K562 (cell line): ENCODE measurements around the gene TMEM217. TPM values are rescaled to one million over a fixed set of nuclear protein-coding genes. Genes with fewer than 3 reads are reported as not detected.

Experiments used
- ARID3A ChIP-seq: IDR thresholded peaks from 2 replicates; pipeline ENCODE4 v1.6.1; 2012; ENCODE audit warnings: low read depth, low read length, improper control_type of control experiment, borderline replicate concordance
- BCOR ChIP-seq: fragments of 450-650 bp; IDR thresholded peaks from 2 replicates; pipeline ENCODE4 v1.6.1; 2016
- EHMT2 ChIP-seq: fragments of 450-650 bp; IDR thresholded peaks from 2 replicates; pipeline ENCODE4 v1.6.1; 2018; ENCODE audit warnings: antibody characterized with exemption
- FIP1L1 ChIP-seq: fragments of 200-400 bp; formaldehyde crosslinking; IDR thresholded peaks from 2 replicates; pipeline ENCODE4 v1.6.1; 2018; ENCODE audit warnings: mild to moderate bottlenecking, low read depth, low read length; ENCODE audit not compliant: poor library complexity, severe bottlenecking
- HBP1 ChIP-seq: fragments of 450-650 bp; formaldehyde crosslinking; IDR thresholded peaks from 2 replicates; pipeline ENCODE4 v1.4.0; 2022; ENCODE audit warnings: missing genetic modification characterization
- HDAC2 ChIP-seq: fragments of 450-650 bp; IDR thresholded peaks from 2 replicates; pipeline ENCODE4 v1.6.1; 2016; ENCODE audit warnings: mild to moderate bottlenecking
- HEY1 ChIP-seq: fragments of 250-450 bp; sonication (Bioruptor Pico); IDR thresholded peaks from 2 replicates; pipeline ENCODE4 v1.5.0; 2020; ENCODE audit warnings: mild to moderate bottlenecking, moderate library complexity, borderline replicate concordance
- IFI16 ChIP-seq: fragments of 250-450 bp; sonication (Bioruptor Pico); IDR thresholded peaks from 2 replicates; pipeline ENCODE4 v2.1.2; 2022; ENCODE audit warnings: mild to moderate bottlenecking, inconsistent platforms
- IRF2 ChIP-seq: sonication (generic); formaldehyde crosslinking; IDR thresholded peaks from 2 replicates; pipeline ENCODE4 v1.8.1; 2022; ENCODE audit warnings: mild to moderate bottlenecking, missing genetic modification reagents
- KLF1 ChIP-seq: fragments of 450-650 bp; IDR thresholded peaks from 2 replicates; pipeline ENCODE4 v1.6.1; 2016; ENCODE audit warnings: missing genetic modification characterization, missing compliant biosample characterization
- KLF13 ChIP-seq: fragments of 450-650 bp; IDR thresholded peaks from 2 replicates; pipeline ENCODE4 v1.6.1; 2016; ENCODE audit warnings: missing genetic modification characterization, low read depth, mild to moderate bottlenecking, missing compliant biosample characterization, moderate library complexity, borderline replicate concordance
- KLF16 ChIP-seq: IDR thresholded peaks from 2 replicates; pipeline ENCODE4 v1.6.1; 2016; ENCODE audit warnings: antibody characterized with exemption
- MCM7 ChIP-seq, 2 experiments: fragments of 450-650 bp; IDR thresholded peaks; 2 replicates each; pipeline ENCODE4 v1.6.1; 2016 to 2018
- MTA3 ChIP-seq: fragments of 450-650 bp; formaldehyde crosslinking; IDR thresholded peaks from 2 replicates; pipeline ENCODE4 v1.6.1; 2017; ENCODE audit warnings: mild to moderate bottlenecking, borderline replicate concordance
- NCOA2 ChIP-seq, 2 experiments: fragments of 450-650 bp; IDR thresholded peaks; 2 replicates each; pipeline ENCODE4 v1.6.1; 2018; ENCODE audit warnings: mild to moderate bottlenecking in 2 of 2, moderate library complexity in 1 of 2; ENCODE audit not compliant: partially characterized antibody in 2 of 2
- POLR2G ChIP-seq: fragments of 200-400 bp; formaldehyde crosslinking; IDR thresholded peaks from 2 replicates; pipeline ENCODE4 v1.6.1; 2017; ENCODE audit warnings: low read depth, mild to moderate bottlenecking, antibody characterized with exemption, low read length, moderate library complexity
- RFX5 ChIP-seq: IDR thresholded peaks from 2 replicates; pipeline ENCODE4 v1.6.1; 2011; ENCODE audit warnings: low read depth, mild to moderate bottlenecking, improper control_type of control experiment, low read length
- SNAPC5 ChIP-seq: fragments of 250-450 bp; sonication (Bioruptor Pico); IDR thresholded peaks from 2 replicates; pipeline ENCODE4 v1.8.0; 2021; ENCODE audit warnings: moderate library complexity, mild to moderate bottlenecking, inconsistent platforms
- TEAD1 ChIP-seq, 2 experiments: fragments of 450-650 bp in 1 of 2; sonication (generic) in 1 of 2; formaldehyde crosslinking; IDR thresholded peaks; 2 replicates each; pipeline versions ENCODE4 v1.4.0 to v1.8.0; 2020 to 2022; ENCODE audit warnings: mild to moderate bottlenecking in 2 of 2, missing genetic modification reagents in 1 of 2
- ZNF398 ChIP-seq: fragments of 250-450 bp; sonication (Bioruptor Pico); IDR thresholded peaks from 2 replicates; pipeline ENCODE4 v1.8.0; 2021; ENCODE audit warnings: moderate library complexity, mild to moderate bottlenecking, inconsistent platforms
- ZNF57 ChIP-seq: fragments of 450-650 bp; formaldehyde crosslinking; IDR thresholded peaks from 2 replicates; pipeline ENCODE4 v1.4.0; 2020; ENCODE audit warnings: mild to moderate bottlenecking, moderate library complexity
- ZNF695 ChIP-seq: fragments of 450-650 bp; formaldehyde crosslinking; IDR thresholded peaks from 2 replicates; pipeline ENCODE4 v1.4.0; 2020; ENCODE audit warnings: mild to moderate bottlenecking, moderate library complexity
- ZNF766 ChIP-seq: fragments of 200-800 bp; sonication (Bioruptor generic); conservative IDR thresholded peaks from 2 replicates; pipeline ENCODE4 v1.6.1; 2016; ENCODE audit warnings: missing genetic modification characterization, missing compliant biosample characterization
- polyA plus RNA-seq, 8 experiments: library from polyadenylated mRNA; depleted of rRNA in 4 of 8; stranded (reverse) in 5 of 8; unstranded in 3 of 8; fragments of >200 nt; fragmentation: Nextera tagmentation in 2 of 8; fragmentation: Illumina TruSeq in 1 of 8; extraction: Ambion mirVana in 2 of 8; extraction: Trizol in 1 of 8; gene quantifications; 2 replicates each; pipeline versions ENCODE4 v1.2.1 to v1.2.3, GENCODE V29; 2011 to 2014; ENCODE audit warnings: inconsistent platforms in 1 of 8, missing spikeins in 1 of 8
- total RNA-seq, 7 experiments: library from RNA; depleted of rRNA in 6 of 7; stranded (reverse); fragments of >200 nt in 6 of 7; fragmentation: Illumina TruSeq in 2 of 7; extraction: Trizol in 2 of 7; gene quantifications; 2 replicates each; pipeline versions ENCODE4 v1.2.1 to v1.2.3, GENCODE V29; 2011 to 2021; ENCODE audit warnings: low replicate concordance in 1 of 7

Gene TMEM217
- total and polyA plus RNA-seq, 9 of the 15 experiments (the other 6 are each of a cell fraction or from before 2014, with no cell fraction given) = 1.3 to 8.0 (median 1.9) TPM

GRCh38 chr6:37170273-37171200, 87.4 kb downstream of the TMEM217 start (continued):
- no peak for TF ChIP-seq HEY1 (CRISPR knock-in tag)
- no peak for TF ChIP-seq SNAPC5
- peak; percentile 21; the same call in 1 of the 2 replicates for TF ChIP-seq BCOR
- TF ChIP-seq IFI16 (CRISPR knock-in tag) = no peak
- peak; percentile 63; the same call in 1 of the 2 replicates for TF ChIP-seq KLF1 (tag)
- no peak for TF ChIP-seq MCM7 (IDR thresholded peaks at IDR 0.05)
- no peak for TF ChIP-seq KLF16
- peak; percentile 85 for TF ChIP-seq POLR2G
- TF ChIP-seq FIP1L1 = peak; percentile 29
- no peak for TF ChIP-seq ZNF398 (CRISPR knock-in tag)
- no peak for TF ChIP-seq ARID3A
- TF ChIP-seq HBP1 (CRISPR knock-in tag) = no peak
- TF ChIP-seq IRF2 (CRISPR knock-in tag) = no peak
- TF ChIP-seq MTA3 = peak; percentile 95
- no peak for TF ChIP-seq NCOA2 (IDR thresholded peaks at IDR 0.05; ENCODE audit: partially characterized antibody in 2 of 2)
- no peak for TF ChIP-seq RFX5
- TF ChIP-seq ZNF57 (CRISPR knock-in tag) = no peak
- peak in 1 of 2 experiments; percentile 6; a peak in 1 of 4 replicates for TF ChIP-seq TEAD1 (CRISPR knock-in tag; IDR thresholded peaks at IDR 0.05)
- no peak; the same call in 1 of the 2 replicates for TF ChIP-seq HDAC2
- TF ChIP-seq EHMT2 = no peak
- TF ChIP-seq ZNF766 (CRISPR knock-in tag) = no peak
- no peak for TF ChIP-seq ZNF695
- no peak for TF ChIP-seq KLF13
